CD14-positive monocyte (primary cell): ENCODE results near the gene GINS2. TPM values are rescaled to one million over a fixed set of nuclear protein-coding genes. Genes with fewer than 3 reads are reported as not detected.

ENCODE experiments used
- DNase-seq, 3 donors: peaks; one replicate each; pipeline ENCODE4 v3.0.0-alpha.2; 2011 to 2022
- H2AFZ ChIP-seq: 2 replicates; pipeline ENCODE4 v1.6.0; 2012; ENCODE audit warnings: mild to moderate bottlenecking, low read depth, low read length, inconsistent platforms; ENCODE audit not compliant: insufficient read depth, poor library complexity, severe bottlenecking
- H3K27ac ChIP-seq, 2 donors: 1 replicate in 1 of 2; 2 replicates in 1 of 2; pipeline ENCODE4 v1.5.1; 2012 to 2013; ENCODE audit warnings: low read length in 2 of 2, control low read depth in 1 of 2, inconsistent platforms in 1 of 2, low read depth in 1 of 2, mild to moderate bottlenecking in 1 of 2
- H3K27me3 ChIP-seq, 2 donors: one replicate each; pipeline versions ENCODE4 v1.6.0 to v1.6.1; 2011 to 2013; ENCODE audit warnings: low read length in 2 of 2; ENCODE audit not compliant: control insufficient read depth in 2 of 2, insufficient read depth in 2 of 2
- H3K36me3 ChIP-seq, 2 donors: replicated peaks in 1 of 2; 1 replicate in 1 of 2; 2 replicates in 1 of 2; pipeline versions ENCODE4 v1.5.1 to v1.6.1; 2012 to 2013; ENCODE audit warnings: low read length in 2 of 2, control low read depth in 1 of 2, inconsistent platforms in 1 of 2, mild to moderate bottlenecking in 1 of 2; ENCODE audit not compliant: insufficient read depth in 2 of 2, control insufficient read depth in 1 of 2
- H3K4me1 ChIP-seq, 2 donors: 1 replicate in 1 of 2; 2 replicates in 1 of 2; pipeline versions ENCODE4 v1.5.1 to v1.6.1; 2012 to 2013; ENCODE audit warnings: low read length in 2 of 2, control low read depth in 1 of 2, inconsistent platforms in 1 of 2, mild to moderate bottlenecking in 1 of 2, moderate library complexity in 1 of 2; ENCODE audit not compliant: insufficient read depth in 2 of 2, control insufficient read depth in 1 of 2
- H3K4me2 ChIP-seq: replicated peaks from 2 replicates; pipeline ENCODE3; 2012; ENCODE audit warnings: low read length, moderate library complexity, mild to moderate bottlenecking; ENCODE audit not compliant: poor library complexity, severe bottlenecking; ENCODE audit errors: extremely low read depth
- H3K4me3 ChIP-seq, 3 experiments: fragments of 200-600 bp in 1 of 3; sonication (generic) in 1 of 3; replicated peaks in 1 of 3; 1 replicate in 2 of 3; 2 replicates in 1 of 3; pipeline ENCODE4 v1.5.1; 2011 to 2013; ENCODE audit warnings: low read length in 3 of 3, mild to moderate bottlenecking in 3 of 3, control low read depth in 2 of 3, low read depth in 2 of 3, inconsistent platforms in 1 of 3, moderate library complexity in 1 of 3
- H3K79me2 ChIP-seq: 2 replicates; pipeline ENCODE4 v1.6.0; 2012; ENCODE audit warnings: mild to moderate bottlenecking, control low read depth, inconsistent platforms, low read length, moderate library complexity; ENCODE audit not compliant: insufficient read depth
- H3K9ac ChIP-seq: 2 replicates; pipeline ENCODE4 v1.6.0; 2017; ENCODE audit warnings: low read length, mild to moderate bottlenecking; ENCODE audit not compliant: insufficient read depth, poor library complexity, severe bottlenecking
- H3K9me3 ChIP-seq, 2 donors: replicated peaks in 1 of 2; 1 replicate in 1 of 2; 2 replicates in 1 of 2; pipeline versions ENCODE4 v1.5.1 to v1.6.1; 2012 to 2013; ENCODE audit warnings: low read length in 2 of 2, control low read depth in 1 of 2; ENCODE audit not compliant: control insufficient read depth in 1 of 2, insufficient read depth in 1 of 2
- H4K20me1 ChIP-seq: 2 replicates; pipeline ENCODE4 v1.6.0; 2012; ENCODE audit warnings: mild to moderate bottlenecking, low read length, control low read depth, moderate library complexity; ENCODE audit not compliant: insufficient read depth
- H3K27ac Mint-ChIP-seq, 7 donors: one replicate each; pipeline ENCODE4 v1.8.0; 2020; ENCODE audit warnings: mild to moderate bottlenecking in 7 of 7, mixed read lengths in 7 of 7, moderate library complexity in 6 of 7, inconsistent platforms in 2 of 7
- H3K27me3 Mint-ChIP-seq, 3 donors: one replicate each; pipeline ENCODE4 v1.8.0; 2021 to 2022; ENCODE audit warnings: low read depth in 3 of 3, mild to moderate bottlenecking in 3 of 3, mixed read lengths in 3 of 3, moderate library complexity in 3 of 3, inconsistent platforms in 1 of 3
- H3K36me3 Mint-ChIP-seq, 2 donors: one replicate each; pipeline ENCODE4 v1.8.0; 2020; ENCODE audit warnings: mixed read lengths in 2 of 2, inconsistent platforms in 1 of 2, mild to moderate bottlenecking in 1 of 2
- H3K4me1 Mint-ChIP-seq: one replicate; pipeline ENCODE4 v1.8.0; 2020; ENCODE audit warnings: mild to moderate bottlenecking, mixed read lengths
- H3K4me3 Mint-ChIP-seq, 2 donors: one replicate each; pipeline ENCODE4 v1.8.0; 2020; ENCODE audit warnings: mild to moderate bottlenecking in 2 of 2, mixed read lengths in 2 of 2, moderate library complexity in 1 of 2
- H3K9me3 Mint-ChIP-seq, 7 donors: one replicate each; pipeline ENCODE4 v1.8.0; 2020 to 2022; ENCODE audit warnings: mixed read lengths in 7 of 7, mild to moderate bottlenecking in 6 of 7, moderate library complexity in 6 of 7, inconsistent platforms in 2 of 7
- WGBS: methylation state at CpG from one replicate; pipeline ENCODE4 v1.1.5; 2013; ENCODE audit warnings: missing lambda C conversion rate; ENCODE audit not compliant: insufficient coverage; 5-methylcytosine and 5-hydroxymethylcytosine counted together
- intact Hi-C, 2 donors: fragments of 100-400 bp; cut with micrococcal nuclease; formaldehyde crosslinking; loops; one replicate each; pipeline versions ENCODE4 v1.15.0 to v1.15.1; 2023
- polyA plus RNA-seq, 3 donors: library from polyadenylated mRNA; depleted of rRNA in 1 of 3; unstranded in 2 of 3; stranded (reverse) in 1 of 3; fragments of 300-500 nt in 2 of 3; fragments of >200 nt in 1 of 3; fragmentation: Illumina TruSeq in 2 of 3; gene quantifications; 1 replicate in 2 of 3; 2 replicates in 1 of 3; pipeline ENCODE4 v1.2.3, GENCODE V29; 2012 to 2021
- TF ChIP-seq, protein P1 (sequence below): fragments of 200-600 bp; IDR thresholded peaks from one replicate; pipeline ENCODE4 v1.8.0; 2022; ENCODE audit warnings: antibody characterized with exemption, mild to moderate bottlenecking

GINS2 gene
- polyA plus RNA-seq, 3 donors, result 0.13 to 0.28 TPM; not detected in 1

DNA sequence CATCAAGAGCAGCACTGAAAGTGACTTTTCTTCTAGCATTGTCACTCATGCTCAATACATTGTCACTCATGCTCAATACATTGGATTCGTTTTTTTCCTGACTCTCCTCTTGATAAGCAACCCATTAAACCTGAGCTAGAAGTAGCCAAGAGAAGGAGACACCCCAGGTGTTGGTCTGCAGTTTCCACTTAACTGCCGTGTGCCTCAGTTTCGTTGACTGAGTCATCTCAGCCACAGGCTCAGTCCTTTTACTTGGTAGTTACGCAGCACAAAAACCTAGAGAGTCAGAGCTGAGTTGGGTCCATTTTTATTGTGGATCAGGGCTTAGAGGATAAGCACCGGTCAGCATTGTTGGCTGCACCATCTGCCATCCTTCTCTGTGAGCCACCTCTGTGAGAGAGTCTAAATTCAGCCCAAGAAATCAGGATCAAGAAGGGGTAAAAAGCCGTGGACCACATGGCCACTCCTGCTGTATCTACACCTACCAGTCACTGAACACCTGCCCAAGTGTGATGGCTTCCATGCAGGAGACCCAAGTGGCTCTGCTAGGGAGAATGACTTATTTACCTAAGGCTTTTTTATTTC is 11.3 kb downstream of the GINS2 start:
- Histone ChIP-seq H3K4me3 (no peak overlapping the region), H3K9ac (no peak overlapping the region), H3K27me3 (no peaks in the 10 kb centered on the region), H3K27ac (no peak overlapping the region), H3K36me3 (peaks cover 33 to 81% of the 10 kb centered on the region in 2 donors), H4K20me1 (no peaks in the 10 kb centered on the region), H3K79me2 (no peaks in the 10 kb centered on the region), H2AFZ (no peak overlapping the region), H3K4me2 (no peak overlapping the region), H3K4me1 (no peaks in the 10 kb centered on the region), H3K9me3 (no peaks in the 10 kb centered on the region)
- no peak for DNase-seq
- intact Hi-C loops, result no loop called here
- H3K4me1 Mint-ChIP-seq, result no peaks in the 10 kb centered on the region
- peaks cover 0 to 1% (median 0%) of the 10 kb centered on the region in 3 donors for H3K27me3 Mint-ChIP-seq
- TF ChIP-seq, protein P1, sequence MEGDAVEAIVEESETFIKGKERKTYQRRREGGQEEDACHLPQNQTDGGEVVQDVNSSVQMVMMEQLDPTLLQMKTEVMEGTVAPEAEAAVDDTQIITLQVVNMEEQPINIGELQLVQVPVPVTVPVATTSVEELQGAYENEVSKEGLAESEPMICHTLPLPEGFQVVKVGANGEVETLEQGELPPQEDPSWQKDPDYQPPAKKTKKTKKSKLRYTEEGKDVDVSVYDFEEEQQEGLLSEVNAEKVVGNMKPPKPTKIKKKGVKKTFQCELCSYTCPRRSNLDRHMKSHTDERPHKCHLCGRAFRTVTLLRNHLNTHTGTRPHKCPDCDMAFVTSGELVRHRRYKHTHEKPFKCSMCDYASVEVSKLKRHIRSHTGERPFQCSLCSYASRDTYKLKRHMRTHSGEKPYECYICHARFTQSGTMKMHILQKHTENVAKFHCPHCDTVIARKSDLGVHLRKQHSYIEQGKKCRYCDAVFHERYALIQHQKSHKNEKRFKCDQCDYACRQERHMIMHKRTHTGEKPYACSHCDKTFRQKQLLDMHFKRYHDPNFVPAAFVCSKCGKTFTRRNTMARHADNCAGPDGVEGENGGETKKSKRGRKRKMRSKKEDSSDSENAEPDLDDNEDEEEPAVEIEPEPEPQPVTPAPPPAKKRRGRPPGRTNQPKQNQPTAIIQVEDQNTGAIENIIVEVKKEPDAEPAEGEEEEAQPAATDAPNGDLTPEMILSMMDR, result no peak
- no peak overlapping the region for H3K4me3 Mint-ChIP-seq
- no peaks in the 10 kb centered on the region for H3K9me3 Mint-ChIP-seq
- H3K27ac Mint-ChIP-seq, result peak overlapping the region in 2 of 7 donors; percentile 5 to 74
- WGBS, result 85% methylated on average over 4 of the region's 6 CpGs
- peaks cover 52 to 82% of the 10 kb centered on the region in 2 donors for H3K36me3 Mint-ChIP-seq

DNA sequence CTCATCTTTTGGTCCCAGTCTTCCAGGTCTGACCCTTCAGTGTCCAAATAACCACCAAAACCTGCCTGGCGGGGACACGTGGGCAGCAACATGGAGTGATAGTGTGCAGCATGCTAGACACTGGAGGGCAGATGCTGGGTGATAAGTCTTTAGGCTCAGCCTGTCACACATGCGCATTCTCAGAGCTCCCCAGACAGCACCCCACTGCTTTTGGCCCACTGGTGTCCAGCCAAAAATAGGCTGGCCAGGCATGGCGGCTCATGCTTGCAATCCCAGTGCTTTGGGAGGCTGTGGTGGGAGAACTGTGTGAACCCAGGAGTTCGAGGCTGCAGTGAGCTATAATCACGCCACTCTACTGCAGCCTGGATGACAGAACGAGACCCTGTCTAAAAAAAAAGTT is 12.3 kb downstream of the GINS2 start:
- TF ChIP-seq, protein P1, result no peak
- Histone ChIP-seq H4K20me1 (no peaks in the 10 kb centered on the region), H3K4me1 (no peaks in the 10 kb centered on the region), H3K36me3 (peaks cover 43 to 91% of the 10 kb centered on the region in 2 donors), H3K27me3 (no peaks in the 10 kb centered on the region), H3K9me3 (no peaks in the 10 kb centered on the region), H3K27ac (no peak overlapping the region), H3K4me2 (no peak overlapping the region), H2AFZ (no peak overlapping the region), H3K79me2 (no peaks in the 10 kb centered on the region), H3K4me3 (no peak overlapping the region), H3K9ac (no peak overlapping the region)
- Mint-ChIP-seq H3K4me1 (no peaks in the 10 kb centered on the region), H3K4me3 (no peak overlapping the region), H3K36me3 (peaks cover 60 to 92% of the 10 kb centered on the region in 2 donors), H3K27ac (no peak overlapping the region), H3K9me3 (no peaks in the 10 kb centered on the region), H3K27me3 (peaks cover 0 to 1% (median 0%) of the 10 kb centered on the region in 3 donors)
- DNase-seq, result no peak
- WGBS, result 94% methylated on average over 7 of the region's 7 CpGs
- intact Hi-C loops, result no loop called here
